NCI-H2227 (cell line): ENCODE results near the gene SIM2.

Experiments used
- DNase-seq: peaks from one replicate; lab custom pipeline; 2025; ENCODE audit not compliant: unreplicated experiment; lab: John Stamatoyannopoulos, UW

The SIM2 gene

GRCh38 chr21:36686955-36687354, 12.0 kb upstream of the SIM2 start:
- no peak for DNase-seq

DNA sequence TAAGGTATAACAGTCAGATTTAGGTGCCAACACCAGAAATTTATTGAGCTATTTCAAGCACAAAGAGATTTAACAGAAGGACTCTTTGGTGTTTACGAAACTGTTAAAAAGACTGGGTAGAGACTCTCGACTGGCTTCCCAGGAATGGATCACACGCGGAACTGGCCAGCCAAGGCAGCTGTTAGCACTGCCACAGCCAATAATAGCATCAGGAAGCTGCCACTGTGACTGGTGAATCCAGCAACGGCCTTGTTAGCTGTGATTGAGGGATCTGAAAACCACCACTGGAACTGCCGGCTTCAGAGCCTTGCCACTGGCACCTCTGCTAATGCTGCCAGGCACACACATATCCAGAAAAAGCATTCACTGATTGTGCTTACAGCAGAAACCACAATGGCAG, 10.6 kb upstream of the SIM2 start:
- DNase-seq = no peak

DNA sequence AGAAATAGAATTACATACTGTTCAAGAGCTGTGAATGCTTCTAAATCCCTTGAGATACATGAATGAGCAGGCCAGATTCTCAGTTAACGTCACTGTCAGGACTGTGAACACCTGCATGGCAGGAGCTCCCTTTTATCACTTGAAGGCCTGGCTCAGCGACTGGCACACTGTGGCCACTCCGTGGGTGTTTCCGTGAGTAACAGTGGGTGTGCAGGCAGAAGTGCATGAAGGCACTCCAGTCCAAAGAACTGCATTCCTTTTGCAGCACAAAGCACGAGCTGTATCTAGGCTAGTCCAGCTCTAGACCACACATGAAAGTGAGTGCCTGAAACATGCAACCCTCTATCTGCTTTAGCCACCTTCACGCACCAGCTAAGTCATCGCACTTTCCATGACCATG, 9.6 kb upstream of the SIM2 start:
- no peak for DNase-seq

GRCh38 chr21:36690628-36691554, 8.0 kb upstream of the SIM2 start:
- no peak for DNase-seq

DNA sequence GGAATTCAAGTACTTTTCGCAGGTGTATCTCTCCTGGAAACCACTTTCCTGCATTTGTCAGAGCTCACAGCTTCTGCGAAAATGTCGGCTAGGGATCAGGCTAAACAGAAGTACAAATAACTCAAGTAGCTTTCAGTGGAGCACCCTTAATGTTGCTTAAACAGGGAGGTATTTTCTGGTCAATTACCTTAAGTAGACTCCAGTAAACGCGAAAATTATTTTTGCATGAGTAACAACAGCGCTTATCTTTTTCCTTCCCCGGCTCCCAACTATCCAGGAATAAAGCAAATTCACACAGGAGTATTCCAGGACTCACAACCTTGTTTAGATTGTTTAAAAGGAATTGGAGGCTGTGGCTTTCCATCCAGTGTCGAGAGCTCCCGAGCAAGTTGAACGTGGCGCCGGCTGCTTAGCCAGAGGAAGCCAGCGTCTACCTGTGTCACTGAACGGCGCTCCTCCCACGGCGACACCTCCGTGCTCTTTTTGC, 7.3 kb upstream of the SIM2 start:
- DNase-seq = no peak

GRCh38 chr21:36692114-36692834, 6.6 kb upstream of the SIM2 start:
- no peak for DNase-seq

DNA sequence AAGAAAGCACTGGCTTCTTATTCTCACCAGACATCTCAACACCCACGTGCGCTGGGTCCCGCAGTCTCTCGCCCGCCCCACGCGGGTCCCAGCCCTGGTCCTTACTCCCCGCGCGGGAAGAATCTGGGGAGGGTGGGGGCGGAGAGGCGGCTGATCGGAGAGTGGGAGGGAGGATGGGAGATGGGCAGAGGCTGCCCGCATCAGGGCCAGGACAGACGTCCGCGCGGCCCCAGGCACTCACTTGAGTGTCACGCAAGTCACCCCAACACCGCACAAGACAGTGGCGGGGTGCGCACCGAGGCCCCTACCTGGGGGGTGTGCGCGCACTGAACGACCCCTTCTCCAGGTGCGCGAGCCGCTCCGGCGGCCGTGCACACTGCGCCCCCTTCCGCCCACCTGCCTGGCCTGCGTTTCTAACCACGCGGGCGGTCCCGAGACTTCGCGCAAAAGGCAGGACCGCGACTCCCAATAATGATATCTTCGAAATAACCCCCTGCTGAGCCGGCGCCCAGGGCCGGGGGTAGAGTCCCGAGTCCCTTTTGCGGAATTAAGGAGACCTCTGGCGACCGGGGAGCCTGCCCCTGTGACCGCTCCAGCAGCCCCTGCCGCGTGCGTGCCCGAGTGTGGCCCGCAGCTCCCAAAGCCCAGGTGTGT, 6.0 kb upstream of the SIM2 start:
- no peak for DNase-seq

- no peak for DNase-seq
Measured at GRCh38 chr21:36693489-36694030, 5.4 kb upstream of the SIM2 start.

DNA sequence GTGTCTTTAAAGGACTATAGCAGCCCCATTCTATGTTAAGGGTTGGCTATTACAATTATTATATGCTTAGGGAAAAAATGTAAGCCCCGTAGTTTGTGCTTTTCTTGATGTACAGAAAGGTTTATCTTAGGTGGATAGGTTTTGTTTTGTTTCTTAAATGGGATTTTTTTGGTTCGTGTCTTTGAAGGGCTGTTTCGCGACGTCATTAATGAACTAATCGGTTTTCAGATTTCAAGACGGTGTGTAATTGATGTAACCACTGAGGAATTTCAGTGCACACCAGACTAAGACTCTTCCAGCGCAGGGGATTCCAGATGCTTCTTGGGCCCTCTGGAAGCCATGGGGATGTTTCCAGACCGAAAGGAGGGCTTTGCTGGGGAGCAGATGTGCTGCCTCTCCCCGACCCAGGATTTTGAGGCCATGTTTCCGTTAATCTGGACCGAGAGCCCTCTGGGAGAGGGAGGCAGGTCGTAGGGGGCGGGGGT, 4.8 kb upstream of the SIM2 start:
- DNase-seq = no peak

GRCh38 chr21:36694593-36695282, 4.2 kb upstream of the SIM2 start:
- DNase-seq = no peak

- no peak for DNase-seq
Measured at GRCh38 chr21:36695283-36695634, 3.7 kb upstream of the SIM2 start.

DNA sequence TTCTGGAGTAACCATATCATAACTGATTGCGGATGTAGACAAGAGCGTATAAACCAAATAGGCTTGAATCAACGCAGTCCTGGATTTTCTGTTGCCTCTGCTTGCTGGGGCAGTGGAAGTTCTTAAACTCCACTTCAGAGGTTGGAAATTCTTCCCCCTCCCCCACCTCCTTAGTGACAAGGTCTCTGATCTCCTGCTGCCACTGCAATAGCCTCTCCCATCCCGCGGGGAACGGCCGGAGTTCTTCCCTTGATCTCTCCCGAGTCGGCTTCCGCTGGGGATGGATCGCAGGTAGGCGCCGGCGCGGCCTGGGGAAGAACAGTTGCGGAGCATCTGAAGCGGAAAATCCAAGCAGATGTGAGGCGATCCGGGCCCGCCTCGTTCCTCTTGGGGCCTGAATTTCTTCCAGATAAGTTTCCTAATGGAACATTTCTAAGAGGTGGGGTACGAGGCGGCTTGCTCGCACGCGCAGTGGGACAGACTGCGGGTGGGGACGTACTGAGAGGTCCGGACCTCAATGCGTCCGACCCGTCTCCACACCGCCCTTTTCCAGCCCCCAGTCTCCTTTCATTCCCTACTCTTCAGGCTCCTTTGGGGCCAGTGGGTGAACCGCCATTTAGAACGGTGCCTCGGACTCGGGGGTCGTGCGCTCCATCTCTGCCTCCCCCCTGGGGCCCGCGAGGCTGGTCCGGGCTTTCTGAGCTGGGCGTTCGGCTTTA, 3.1 kb upstream of the SIM2 start:
- no peak for DNase-seq

GRCh38 chr21:36696390-36697059, 2.4 kb upstream of the SIM2 start:
- no peak for DNase-seq

DNA sequence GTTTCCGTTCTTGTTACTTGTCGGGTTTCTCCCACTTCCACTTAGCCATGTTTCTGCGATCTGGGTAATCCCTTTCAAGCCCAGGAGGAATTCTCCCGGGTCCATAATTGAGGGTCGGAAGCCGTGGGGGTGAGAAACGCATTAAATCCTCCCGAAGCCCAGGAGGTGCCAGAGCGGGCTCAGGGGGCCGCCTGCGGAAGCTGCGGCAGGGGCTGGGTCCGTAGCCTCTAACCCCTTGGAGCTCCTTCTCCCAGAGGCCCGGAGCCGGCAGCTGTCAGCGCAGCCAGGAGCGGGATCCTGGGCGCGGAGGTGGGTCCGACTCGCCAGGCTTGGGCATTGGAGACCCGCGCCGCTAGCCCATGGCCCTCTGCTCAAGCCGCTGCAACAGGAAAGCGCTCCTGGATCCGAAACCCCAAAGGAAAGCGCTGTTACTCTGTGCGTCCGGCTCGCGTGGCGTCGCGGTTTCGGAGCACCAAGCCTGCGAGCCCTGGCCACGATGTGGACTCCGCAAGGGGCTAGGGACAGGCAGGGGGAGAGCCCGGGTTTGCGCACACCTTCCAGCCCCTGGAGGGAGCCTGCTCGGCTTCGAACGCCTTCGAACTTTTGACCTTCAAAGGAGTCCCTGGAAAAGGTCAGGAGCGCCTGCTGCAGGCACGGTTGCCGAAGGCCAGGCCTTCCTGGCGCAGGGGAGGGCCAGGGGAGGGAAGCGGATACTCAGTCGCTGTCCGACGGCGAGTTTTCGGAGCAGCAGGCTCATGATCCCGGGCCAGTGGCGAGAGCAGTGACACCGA, 1.7 kb upstream of the SIM2 start:
- no peak for DNase-seq

DNA sequence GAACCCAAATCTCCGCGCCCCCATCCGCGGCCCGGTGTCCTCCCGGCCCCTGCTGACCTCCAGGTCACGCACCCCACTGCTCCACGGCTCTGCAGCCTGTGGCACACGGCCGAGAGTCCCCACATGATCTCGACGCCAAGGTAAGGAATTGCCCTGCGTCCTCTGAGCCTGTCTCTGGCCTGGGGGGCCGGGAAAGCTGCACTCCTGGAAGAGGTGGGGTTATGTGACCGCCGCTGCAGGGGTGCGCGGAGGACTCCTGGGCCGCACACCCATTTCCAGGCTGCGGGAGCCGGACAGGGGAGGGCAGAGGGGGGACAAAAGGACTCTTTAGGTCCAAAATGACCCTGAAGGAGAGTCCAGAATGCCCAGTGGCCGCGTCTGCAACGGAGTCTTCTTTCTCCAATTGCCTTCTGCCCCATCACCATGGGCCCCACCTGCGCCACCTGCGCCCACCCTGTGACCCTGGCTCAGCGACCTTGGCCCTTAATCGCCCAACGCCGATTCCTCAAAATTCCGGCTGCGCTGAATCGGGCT, 997 bp upstream of the SIM2 start:
- no peak for DNase-seq

GRCh38 chr21:36698385-36698980, 432 bp upstream of the SIM2 start:
- no peak for DNase-seq

- no peak for DNase-seq
Measured at GRCh38 chr21:36699546-36700294, 805 bp downstream of the SIM2 start.
